ENCODE measurements around the gene B4GALNT4. TPM values are rescaled to one million over a fixed set of nuclear protein-coding genes. Genes with fewer than 3 reads are reported as not detected.
A peak's percentile ranks its signal among the peaks of the same experiment; 100 is the strongest.

The B4GALNT4 gene
- total RNA-seq, 1 experiment from 2014 or later = 88.0 TPM

DNA sequence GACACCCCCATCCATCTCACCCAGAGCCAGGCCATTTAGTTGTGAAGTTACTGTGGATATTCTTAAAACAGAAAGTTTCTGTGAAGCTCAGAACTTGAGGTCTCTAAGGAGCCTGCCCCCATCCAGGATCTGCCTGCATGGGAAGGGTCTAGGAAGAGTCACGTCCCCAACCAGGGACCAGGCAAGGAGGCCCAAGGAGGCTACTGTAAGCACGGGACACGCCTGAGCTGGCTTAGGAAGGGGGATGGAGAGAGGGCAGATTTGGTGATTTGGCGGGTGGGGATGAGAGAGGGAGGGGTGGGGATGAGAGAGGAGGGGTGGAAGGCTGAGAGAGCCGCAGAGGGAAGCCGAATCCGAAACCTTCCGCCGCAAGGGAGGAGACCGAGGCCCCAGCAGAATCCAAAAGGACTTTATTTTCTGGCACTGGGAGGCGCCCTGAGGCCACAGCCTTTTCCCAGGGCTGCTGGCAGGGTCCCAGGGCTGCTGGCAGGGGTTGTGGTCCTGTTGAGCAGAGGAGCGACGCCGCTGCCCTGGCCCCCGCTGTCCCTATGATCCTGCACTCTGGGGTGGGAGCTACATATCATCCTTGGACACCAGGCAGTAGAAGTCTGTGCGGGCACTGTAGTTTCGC, 36.1 kb downstream of the B4GALNT4 start (continued):
- TF ChIP-seq, protein P1, sequence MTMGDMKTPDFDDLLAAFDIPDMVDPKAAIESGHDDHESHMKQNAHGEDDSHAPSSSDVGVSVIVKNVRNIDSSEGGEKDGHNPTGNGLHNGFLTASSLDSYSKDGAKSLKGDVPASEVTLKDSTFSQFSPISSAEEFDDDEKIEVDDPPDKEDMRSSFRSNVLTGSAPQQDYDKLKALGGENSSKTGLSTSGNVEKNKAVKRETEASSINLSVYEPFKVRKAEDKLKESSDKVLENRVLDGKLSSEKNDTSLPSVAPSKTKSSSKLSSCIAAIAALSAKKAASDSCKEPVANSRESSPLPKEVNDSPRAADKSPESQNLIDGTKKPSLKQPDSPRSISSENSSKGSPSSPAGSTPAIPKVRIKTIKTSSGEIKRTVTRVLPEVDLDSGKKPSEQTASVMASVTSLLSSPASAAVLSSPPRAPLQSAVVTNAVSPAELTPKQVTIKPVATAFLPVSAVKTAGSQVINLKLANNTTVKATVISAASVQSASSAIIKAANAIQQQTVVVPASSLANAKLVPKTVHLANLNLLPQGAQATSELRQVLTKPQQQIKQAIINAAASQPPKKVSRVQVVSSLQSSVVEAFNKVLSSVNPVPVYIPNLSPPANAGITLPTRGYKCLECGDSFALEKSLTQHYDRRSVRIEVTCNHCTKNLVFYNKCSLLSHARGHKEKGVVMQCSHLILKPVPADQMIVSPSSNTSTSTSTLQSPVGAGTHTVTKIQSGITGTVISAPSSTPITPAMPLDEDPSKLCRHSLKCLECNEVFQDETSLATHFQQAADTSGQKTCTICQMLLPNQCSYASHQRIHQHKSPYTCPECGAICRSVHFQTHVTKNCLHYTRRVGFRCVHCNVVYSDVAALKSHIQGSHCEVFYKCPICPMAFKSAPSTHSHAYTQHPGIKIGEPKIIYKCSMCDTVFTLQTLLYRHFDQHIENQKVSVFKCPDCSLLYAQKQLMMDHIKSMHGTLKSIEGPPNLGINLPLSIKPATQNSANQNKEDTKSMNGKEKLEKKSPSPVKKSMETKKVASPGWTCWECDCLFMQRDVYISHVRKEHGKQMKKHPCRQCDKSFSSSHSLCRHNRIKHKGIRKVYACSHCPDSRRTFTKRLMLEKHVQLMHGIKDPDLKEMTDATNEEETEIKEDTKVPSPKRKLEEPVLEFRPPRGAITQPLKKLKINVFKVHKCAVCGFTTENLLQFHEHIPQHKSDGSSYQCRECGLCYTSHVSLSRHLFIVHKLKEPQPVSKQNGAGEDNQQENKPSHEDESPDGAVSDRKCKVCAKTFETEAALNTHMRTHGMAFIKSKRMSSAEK (CRISPR knock-in tag; IDR thresholded peaks at IDR 0.05; ENCODE audit: borderline replicate concordance) = no peak
- TF ChIP-seq ESRRA (CRISPR knock-in tag; IDR thresholded peaks at IDR 0.05; ENCODE audit: borderline replicate concordance) (no peak), PRRX2 (CRISPR knock-in tag; IDR thresholded peaks at IDR 0.05) (no peak)

DNA sequence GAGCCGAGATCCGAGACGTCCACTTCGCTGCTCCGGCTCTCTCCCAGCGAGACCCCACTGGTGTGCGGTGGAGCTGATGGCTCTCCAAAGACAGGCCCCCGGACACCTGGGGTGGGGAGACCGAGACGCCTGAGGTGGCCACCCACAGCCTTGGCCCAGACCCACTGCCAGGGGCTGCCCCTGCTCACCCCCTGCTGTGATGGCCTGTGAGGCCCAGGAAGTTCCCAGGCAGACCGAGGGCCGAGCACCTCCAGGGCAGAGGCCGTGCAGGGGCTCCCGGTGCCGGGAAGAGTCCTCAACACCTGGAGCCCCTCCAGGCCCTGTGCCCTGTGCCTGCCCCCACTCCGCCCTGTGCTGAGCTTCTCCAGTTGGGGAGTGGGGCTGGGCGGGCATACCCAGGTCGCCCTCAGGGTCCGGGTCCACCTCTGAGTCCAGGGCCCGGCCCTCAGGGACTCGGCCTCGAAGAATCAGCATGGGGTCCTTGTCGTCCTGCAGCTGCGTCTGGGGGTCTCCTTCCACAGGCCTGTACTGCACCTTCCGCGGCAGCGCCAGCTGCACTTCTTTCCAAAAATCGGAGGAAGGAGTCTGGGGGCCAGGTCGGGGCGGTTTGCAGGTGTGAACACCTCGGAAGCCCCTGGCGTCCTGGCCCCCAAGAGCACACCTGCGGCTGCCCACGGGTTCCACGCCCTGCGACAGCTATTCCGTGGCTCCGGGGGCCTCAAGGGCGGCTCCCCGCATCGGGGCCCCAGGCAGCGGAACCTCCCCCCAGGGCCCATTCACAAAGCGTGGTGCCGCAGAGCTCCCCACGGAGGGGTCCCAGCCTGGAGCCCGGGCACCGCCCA, 36.9 kb downstream of the B4GALNT4 start:
- H3K9me3 Mint-ChIP-seq = no peaks in the 10 kb centered on the region

DNA sequence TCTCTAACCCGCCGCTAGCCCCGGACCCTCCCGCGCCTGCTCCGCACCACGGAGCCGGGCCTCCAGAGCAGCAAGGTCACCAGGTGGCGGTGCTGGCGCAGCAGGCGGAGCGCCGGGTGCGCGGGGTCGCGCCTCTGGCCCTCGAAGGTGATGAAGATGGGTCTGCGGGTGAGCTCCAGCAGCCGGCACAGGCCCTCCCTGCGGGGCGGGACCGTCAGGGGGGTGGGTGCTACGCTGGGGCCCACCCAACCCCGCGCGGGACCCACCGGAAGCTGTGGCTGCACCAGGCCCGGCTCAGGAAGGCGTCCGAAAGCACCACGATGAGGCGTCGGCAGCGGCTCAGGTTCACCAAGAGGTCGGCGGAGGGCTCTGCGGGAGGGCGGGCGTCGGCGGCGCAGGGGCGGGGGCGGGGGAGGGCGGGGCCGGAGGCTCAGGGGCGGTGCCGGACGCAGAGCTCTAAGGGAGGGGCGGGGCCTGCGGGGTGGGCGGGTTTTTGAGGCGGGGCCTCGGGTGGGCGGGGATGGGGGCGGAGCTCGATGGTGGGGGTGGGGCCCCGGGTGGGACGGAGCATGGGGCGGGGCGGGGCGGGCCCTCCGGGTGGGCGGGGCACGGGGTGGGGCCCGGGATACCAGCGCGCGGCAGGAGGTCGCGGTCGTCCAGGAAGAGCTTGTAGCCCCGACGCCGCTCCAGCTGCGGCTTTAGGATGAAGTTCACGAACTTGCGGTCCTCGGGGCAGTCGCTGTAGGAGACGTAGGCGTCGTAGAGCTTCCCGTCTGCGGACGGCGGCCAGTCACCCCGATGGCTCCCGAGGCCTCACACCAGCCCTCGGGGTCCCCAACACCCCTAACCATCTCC, 37.7 kb downstream of the B4GALNT4 start:
- Mint-ChIP-seq H3K36me3 (no peaks in the 10 kb centered on the region), H3K4me3 (peak overlapping the region; percentile 30; the same call in 1 of the 2 replicates), H3K4me1 (no peaks in the 10 kb centered on the region), H3K9me3 (no peaks in the 10 kb centered on the region), H3K27me3 (ENCODE audit: low read depth) (no peaks in the 10 kb centered on the region), H3K27ac (no peak overlapping the region)
- DNase-seq (ENCODE audit: low spot score) = peak; percentile 81
- ChIA-PET POLR2A (interaction anchor here (1.1 to 1.8 kb wide), 3 partner anchors 10 to 199 kb away, joined by 3 to 12 read pairs (median 9); partner anchors contain the start of genes BET1L and RIC8A), CTCF (interaction anchor here (0.5 to 3.5 kb wide), 33 partner anchors 9 to 208 kb away, joined by 3 to 71 read pairs (median 4); partner anchors contain the start of genes ANO9, BET1L, HRAS and PTDSS2)
- ATAC-seq = peak; percentile 52
- TF ChIP-seq GABPB1 (CRISPR knock-in tag; IDR thresholded peaks at IDR 0.05) (no peak), ZNF138 (CRISPR knock-in tag; conservative IDR thresholded peaks at IDR 0.05) (no peak), MXD4 (CRISPR knock-in tag; IDR thresholded peaks at IDR 0.05; ENCODE audit: borderline replicate concordance) (no peak), JAZF1 (CRISPR knock-in tag; IDR thresholded peaks at IDR 0.05) (no peak), ATF1 (CRISPR knock-in tag; IDR thresholded peaks at IDR 0.05) (no peak), SOX15 (CRISPR knock-in tag; IDR thresholded peaks at IDR 0.05) (no peak), FOXP1 (CRISPR knock-in tag; IDR thresholded peaks at IDR 0.05; ENCODE audit: borderline replicate concordance) (peak; percentile 19; the same call in 1 of the 2 replicates), GRHL2 (CRISPR knock-in tag; IDR thresholded peaks at IDR 0.05; ENCODE audit: insufficient replicate concordance, severe bottlenecking) (no peak), SMAD4 (CRISPR knock-in tag; IDR thresholded peaks at IDR 0.05) (no peak)
- TF ChIP-seq, protein P2, sequence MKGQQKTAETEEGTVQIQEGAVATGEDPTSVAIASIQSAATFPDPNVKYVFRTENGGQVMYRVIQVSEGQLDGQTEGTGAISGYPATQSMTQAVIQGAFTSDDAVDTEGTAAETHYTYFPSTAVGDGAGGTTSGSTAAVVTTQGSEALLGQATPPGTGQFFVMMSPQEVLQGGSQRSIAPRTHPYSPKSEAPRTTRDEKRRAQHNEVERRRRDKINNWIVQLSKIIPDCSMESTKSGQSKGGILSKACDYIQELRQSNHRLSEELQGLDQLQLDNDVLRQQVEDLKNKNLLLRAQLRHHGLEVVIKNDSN (CRISPR knock-in tag; IDR thresholded peaks at IDR 0.05) = no peak; the same call in 1 of the 2 replicates
- TF ChIP-seq, protein P3, sequence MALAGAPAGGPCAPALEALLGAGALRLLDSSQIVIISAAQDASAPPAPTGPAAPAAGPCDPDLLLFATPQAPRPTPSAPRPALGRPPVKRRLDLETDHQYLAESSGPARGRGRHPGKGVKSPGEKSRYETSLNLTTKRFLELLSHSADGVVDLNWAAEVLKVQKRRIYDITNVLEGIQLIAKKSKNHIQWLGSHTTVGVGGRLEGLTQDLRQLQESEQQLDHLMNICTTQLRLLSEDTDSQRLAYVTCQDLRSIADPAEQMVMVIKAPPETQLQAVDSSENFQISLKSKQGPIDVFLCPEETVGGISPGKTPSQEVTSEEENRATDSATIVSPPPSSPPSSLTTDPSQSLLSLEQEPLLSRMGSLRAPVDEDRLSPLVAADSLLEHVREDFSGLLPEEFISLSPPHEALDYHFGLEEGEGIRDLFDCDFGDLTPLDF (CRISPR knock-in tag; IDR thresholded peaks at IDR 0.05) = no peak

More for the DNA sequence above, 36.9 kb downstream of the B4GALNT4 start:
- Mint-ChIP-seq H3K27me3 (ENCODE audit: low read depth) (no peaks in the 10 kb centered on the region), H3K36me3 (no peaks in the 10 kb centered on the region), H3K27ac (no peak overlapping the region), H3K4me1 (no peaks in the 10 kb centered on the region), H3K4me3 (peak overlapping the region; percentile 48; the same call in 1 of the 2 replicates)
- ChIA-PET CTCF (interaction anchor here (0.9 to 3.5 kb wide), 17 partner anchors 10 to 208 kb away, joined by 3 to 71 read pairs (median 5); partner anchors contain the start of genes PTDSS2 and SIGIRR), POLR2A (interaction anchor here (1.5 kb wide), 1 partner anchor 199 kb away, joined by 3 read pairs; the partner anchor contains the start of genes BET1L and RIC8A)
- TF ChIP-seq, protein P4, sequence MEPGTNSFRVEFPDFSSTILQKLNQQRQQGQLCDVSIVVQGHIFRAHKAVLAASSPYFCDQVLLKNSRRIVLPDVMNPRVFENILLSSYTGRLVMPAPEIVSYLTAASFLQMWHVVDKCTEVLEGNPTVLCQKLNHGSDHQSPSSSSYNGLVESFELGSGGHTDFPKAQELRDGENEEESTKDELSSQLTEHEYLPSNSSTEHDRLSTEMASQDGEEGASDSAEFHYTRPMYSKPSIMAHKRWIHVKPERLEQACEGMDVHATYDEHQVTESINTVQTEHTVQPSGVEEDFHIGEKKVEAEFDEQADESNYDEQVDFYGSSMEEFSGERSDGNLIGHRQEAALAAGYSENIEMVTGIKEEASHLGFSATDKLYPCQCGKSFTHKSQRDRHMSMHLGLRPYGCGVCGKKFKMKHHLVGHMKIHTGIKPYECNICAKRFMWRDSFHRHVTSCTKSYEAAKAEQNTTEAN (CRISPR knock-in tag; IDR thresholded peaks at IDR 0.05) = 0 out of 2 replicates have a peak, but pooled peaks have one; percentile 26
- TF ChIP-seq, protein P5, sequence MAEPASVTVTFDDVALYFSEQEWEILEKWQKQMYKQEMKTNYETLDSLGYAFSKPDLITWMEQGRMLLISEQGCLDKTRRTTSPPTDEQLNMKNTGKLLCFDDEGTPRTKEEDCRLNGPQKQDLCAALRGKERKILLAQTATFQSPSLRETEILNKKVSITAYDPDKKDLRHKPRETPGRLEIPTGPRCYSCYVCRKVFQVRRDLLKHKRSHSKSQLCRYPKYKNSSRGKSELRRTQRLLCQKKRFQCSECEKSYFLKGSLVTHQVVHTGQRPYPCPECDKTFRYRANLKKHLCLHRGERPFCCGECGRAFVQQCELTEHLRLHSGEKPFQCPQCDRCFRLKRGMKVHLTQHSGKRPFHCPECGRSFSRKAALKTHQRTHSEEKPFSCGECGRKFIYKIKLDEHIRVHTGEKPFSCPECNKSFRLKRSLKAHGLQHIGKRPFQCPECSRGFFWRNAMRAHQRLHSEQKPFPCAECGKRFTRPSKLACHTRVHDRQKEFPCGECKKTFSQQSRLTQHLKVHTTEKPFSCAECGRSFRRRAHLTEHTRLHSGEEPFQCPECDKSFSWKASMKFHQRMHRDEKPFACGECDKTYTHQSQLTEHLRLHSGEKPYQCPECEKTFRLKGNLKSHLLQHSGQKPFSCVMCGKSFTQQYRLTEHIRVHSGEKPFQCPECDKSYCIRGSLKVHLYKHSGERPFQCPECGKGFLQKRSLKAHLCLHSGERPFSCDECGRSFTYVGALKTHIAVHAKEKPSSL (CRISPR knock-in tag; conservative IDR thresholded peaks at IDR 0.05) = no peak
- TF ChIP-seq FOXK1 (CRISPR knock-in tag; IDR thresholded peaks at IDR 0.05) = 0 out of 2 replicates have a peak, but pooled peaks have one; percentile 9
- ATAC-seq (no peak), DNase-seq (ENCODE audit: low spot score) (peak; percentile 15)

Measured in WTC11 (cell line).